ENCODE data around the gene ARL6IP6.
A peak's percentile ranks its signal among the peaks of the same experiment; 100 is the strongest.
"Not testable (repeated sequence)": the region's sequence is repeated elsewhere in the genome, so short reads cannot be mapped to it uniquely, and the experiment has no call there.

Gene ARL6IP6

DNA sequence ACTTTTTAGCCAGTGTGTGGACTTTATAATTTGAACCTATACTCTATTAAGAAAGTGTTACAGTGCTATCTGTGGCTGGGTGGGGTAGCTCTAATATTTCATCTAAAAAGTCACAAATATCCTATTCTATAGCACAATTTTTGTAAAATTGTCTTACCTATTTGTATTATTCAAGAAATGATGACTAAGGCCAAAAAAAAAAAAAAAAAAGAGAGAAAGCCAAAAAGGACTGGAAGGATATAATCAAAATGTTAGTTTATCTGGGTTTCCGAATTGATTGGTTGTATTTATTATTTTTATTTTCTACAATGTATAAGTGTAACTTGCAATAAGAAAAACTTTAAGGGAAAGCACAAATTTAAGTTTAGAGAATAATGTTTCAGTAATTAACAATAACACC is 5.5 kb downstream of the ARL6IP6 start:
- no peak for ATAC-seq

GRCh38 chr2:152729844-152730243 is 11.4 kb downstream of the ARL6IP6 start:
- ATAC-seq = peak; percentile 65 to 68

DNA sequence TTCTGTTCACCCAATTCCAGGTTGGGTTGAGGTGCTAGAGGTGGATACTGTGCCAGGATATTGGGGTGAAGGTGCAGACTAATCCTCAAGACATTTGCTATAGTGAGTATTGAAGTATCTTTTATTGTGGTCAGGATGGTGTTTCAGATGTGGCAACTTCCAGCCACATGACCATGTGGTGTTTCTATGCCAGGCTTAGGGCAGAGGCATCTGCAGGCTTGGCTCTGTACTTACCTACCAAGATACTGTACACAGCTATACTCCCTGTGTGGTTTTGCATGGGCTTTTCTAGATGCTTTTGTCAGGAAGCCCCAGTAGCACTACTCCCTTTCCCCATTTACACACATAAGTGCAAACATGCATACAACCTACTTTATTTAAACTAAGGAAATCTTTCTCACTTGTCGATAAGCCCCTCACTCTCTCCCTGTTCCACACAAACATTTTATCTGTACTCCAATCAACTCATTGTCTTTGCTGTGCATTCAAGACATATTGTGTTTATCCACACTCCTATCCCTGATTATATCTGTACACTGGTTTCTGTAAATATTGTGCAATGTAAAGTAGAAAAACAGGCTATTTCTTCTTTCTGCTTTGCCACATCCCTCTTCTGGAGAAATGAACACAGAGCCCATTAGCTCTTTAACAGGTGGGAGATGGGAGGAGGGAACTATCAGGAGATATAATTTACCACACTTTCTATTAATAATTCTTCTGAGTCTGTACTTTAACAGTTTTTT is 12.3 kb downstream of the ARL6IP6 start:
- peak; percentile 75 to 76 for ATAC-seq

DNA sequence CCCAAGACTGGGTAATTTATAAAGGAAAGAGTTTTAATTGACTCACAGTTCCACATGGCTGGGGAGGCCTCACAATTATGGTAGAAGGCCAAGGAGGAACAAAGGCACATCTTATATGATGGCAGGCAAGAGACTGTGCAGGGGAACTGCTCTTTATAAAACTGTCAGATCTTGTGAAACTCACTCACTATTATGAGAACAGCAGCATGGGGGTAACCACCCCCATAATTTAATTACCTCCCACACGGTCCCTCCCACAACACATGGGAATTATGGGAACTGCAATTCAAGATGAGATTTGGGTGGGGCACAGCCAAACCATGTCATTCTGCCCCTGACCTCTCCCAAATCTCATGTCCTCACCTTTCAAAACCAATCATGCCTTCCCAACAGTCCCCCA is 19.1 kb downstream of the ARL6IP6 start:
- not testable (repeated sequence) for ATAC-seq

DNA sequence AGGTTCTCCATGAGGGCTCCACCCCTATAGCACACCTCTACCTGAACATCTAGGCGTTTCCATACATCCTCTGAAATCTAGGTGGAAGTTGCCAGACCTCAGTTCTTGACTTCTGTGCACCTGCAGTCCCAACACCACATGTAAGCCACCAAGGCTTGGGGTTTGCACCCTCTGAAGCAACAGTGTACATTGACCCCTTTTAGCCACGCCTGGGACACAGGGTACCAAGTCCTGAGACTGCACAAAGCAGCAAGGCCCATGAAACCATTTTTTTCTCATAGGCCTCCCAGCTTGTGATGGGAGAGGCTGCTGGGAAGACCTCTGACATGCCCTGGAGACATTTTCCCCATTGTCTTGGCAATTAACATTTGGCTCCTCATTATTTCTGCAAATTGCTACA is 20.0 kb downstream of the ARL6IP6 start:
- no peak for ATAC-seq

DNA sequence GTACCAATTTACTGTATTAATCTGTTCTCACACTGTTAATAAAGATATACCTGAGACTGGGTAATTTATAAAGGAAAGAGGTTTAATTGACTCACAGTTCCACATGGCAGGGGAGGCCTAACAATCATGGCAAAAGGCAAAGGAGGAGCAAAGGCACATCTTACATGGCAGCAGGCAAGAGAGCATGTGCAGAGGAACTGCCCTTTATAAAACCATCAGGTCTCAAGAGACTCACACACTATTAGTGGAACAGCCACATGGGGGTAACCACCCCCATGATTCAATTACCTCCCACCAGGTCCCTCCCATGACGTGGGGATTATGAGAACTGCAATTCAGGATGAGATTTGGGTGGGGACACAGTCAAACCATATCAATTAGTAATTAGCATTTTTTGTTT is 21.3 kb downstream of the ARL6IP6 start:
- not testable (repeated sequence) for ATAC-seq

DNA sequence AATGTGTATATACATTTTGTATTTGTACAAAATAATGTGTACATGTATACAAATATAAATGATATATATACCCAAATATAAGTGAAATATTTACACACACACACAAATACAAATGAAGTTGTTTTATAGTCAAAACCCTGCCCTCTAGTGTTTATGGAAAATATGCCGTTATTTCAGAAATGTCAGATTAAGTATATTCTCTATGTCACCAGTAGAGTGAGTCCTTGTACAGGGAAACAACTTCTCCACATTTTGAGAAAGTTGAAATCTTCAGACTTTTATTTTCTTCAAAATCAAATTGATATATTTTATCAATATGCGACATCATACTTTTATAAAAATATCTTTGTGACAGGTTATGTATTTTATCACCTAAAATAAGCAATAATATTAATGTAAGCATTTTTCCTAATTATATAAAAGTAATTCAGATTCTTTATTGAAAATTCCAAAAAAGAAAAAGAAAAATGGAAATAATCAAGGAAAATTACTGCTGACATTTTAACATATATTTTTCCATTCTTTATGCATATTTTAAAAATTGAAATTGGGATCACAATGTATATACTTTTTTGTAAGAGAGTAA is 22.4 kb downstream of the ARL6IP6 start:
- ATAC-seq = no peak

DNA sequence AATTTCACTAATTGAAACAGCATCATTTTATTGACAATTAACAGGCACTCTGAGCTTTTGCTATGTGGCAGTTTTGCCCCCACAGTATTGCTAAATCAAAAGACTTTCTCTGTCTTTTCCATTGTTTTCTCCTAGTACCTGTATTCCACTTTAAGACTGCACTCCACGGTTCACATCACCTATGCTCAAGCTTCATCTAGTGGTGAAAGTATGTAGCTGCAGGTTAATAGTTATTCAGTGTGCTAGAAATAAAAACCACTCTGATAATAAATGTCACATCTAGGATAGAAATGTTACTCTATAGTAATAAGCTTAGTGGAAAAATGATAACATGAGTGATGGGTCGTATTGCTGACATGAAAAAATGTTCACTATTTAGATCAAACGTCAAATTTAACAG is 24.6 kb downstream of the ARL6IP6 start:
- ATAC-seq = peak in 1 of 2 donors; percentile 45

DNA sequence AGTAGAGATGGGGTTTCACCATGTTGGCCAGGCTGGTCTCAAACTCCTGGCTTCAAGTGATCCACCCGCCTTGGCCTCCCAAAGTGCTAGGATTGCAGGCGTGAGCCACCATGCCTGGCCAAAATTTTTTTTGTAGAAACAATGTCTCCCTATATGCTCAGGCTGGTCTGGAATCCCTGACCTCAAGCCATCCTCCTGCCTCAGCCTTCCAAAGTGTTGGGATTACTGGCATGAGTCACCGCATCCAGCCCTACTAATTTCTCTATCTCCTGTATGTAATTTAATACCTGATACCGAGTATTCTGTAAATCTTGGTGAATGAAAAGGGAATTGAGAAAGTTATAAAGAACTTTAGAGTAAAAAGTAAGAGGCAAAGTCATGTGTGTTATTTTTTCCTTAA is 29.3 kb downstream of the ARL6IP6 start:
- ATAC-seq = not testable (repeated sequence)

- ATAC-seq = no peak
These were observed 36.6 kb downstream of the ARL6IP6 start for GRCh38 chr2:152755029-152755428.

DNA sequence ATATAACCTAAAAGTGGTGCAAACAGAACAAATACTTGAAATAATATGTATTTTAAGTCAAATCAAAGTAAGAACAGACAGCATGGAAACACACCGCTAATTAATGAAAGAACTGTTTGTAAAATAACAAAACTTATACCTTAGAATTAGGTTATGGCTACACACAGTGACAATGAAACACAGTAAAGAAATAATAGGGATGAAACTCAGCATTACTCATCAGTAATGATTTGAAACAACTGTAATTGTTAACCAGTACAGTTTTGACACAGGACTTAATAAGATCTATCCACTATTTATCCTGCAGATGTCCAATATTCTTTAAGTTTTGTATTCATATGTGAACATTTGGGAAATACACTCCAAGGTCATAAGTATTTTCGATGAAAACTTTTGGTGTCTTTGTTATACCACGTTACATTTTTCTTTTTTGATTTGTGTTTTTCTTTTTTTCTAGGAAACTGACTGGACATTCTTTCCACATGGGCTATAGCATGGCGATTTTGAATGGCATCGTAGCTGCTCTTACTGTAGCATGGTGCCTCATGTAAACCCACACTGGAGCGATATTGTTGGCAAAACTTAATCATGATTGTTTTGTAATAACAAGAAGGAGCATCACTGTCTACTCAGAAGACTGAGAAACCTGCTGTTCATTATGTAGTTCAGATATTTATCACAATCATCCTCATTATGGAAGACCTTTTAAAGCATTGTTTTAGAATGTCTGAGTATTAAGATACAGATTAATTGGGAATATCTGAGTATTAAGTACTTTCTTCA is 41.1 kb downstream of the ARL6IP6 start:
- peak; percentile 17 to 43 for ATAC-seq

DNA sequence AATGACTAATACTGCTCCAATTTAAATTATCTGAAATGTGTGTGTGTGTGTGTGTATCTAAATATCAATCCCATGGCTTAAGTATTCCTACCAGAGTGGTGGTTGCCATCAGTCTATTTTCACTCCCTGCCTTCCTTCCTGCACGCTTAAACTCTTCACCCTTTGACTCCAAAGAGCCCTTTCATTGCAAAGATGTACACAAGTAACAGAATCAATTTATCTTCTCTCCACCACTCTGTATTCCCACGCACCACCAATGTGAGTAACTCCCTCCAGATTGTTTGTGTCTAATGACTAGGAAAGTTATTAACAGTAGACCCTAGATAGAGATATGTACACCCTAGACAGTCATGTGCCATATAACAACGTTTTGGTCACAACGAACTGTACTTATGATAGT is 42.8 kb downstream of the ARL6IP6 start:
- ATAC-seq = no peak

DNA sequence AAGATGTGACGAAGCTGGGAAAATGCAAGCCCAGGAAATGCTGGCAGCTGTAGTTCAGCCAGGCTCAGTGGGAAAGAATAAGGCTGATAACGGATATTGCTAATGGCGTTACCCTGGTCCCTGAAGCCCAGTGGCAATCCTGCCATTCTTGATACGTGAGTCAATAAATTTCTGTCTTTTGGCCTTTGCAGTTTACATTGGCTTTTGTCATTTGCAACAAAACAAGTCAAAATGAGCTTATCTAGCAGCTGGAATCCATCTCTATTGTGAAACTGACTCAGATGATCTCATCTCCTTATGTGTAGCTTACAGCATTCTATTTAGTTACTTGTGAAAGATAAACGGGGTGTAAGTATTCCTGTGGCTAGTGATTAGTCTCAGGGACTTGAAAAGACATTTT is 43.8 kb downstream of the ARL6IP6 start:
- ATAC-seq = no peak

DNA sequence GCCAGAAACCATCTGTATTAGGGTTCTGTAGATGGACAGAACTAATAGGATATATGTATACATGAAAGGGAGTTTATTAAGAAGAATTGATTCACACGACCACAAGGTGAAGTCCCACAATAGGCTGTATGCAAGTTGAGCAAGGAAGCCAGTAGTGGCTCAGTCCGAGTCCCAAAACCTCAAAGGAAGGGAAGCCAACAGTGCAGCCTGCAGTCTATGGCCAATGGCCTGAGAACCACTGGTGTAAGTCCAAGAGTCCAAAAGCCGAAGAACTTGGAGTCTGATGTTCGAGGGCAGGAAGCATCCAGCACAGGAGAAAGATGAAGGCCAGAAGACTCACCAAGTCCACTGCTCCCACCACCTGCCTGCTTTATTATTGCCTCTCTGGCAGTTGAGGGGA is 44.8 kb downstream of the ARL6IP6 start:
- not testable (repeated sequence) for ATAC-seq

DNA sequence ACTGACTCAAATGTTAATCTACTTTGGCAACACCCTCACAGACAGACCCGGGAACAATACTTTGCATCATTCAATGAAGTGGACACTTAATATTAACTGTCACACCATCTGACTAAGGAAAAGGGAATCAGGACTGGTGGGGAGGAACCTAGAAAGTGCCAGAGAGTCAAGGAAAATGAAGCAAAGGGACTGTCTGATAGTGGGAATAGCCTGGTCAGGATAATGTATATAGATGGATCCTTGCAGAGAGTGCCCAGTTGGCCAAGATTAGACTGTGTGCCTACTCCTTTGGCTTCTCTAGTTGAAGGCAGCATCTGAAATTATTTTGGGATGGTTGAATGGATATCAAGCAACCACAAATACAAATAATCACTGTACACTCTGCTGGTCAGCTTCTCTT is 45.2 kb downstream of the ARL6IP6 start:
- no peak for ATAC-seq

- ATAC-seq = no peak
These were observed 48.5 kb downstream of the ARL6IP6 start for GRCh38 chr2:152766928-152767327.

DNA sequence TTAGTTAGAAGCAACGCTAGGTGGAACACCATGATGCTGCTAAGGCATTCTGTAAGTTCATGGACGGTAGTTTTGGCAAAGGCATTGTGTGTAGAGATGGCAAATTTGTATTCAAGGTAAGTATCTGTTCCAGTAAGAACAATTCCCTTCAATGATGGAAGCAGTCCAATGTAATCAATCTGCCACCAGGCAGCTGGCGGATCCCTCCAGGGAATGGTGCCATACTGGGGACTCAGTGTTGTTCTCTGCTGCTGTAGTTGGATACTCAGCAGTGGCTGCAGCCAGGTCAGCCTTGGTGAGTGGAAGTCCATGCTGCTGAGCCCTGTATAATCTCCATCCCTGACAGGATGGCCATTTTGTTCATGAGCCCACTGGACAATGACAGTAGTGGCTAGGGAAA is 62.8 kb downstream of the ARL6IP6 start:
- no peak for ATAC-seq

- ATAC-seq = no peak
These were observed 63.8 kb downstream of the ARL6IP6 start for GRCh38 chr2:152782171-152782570.

DNA sequence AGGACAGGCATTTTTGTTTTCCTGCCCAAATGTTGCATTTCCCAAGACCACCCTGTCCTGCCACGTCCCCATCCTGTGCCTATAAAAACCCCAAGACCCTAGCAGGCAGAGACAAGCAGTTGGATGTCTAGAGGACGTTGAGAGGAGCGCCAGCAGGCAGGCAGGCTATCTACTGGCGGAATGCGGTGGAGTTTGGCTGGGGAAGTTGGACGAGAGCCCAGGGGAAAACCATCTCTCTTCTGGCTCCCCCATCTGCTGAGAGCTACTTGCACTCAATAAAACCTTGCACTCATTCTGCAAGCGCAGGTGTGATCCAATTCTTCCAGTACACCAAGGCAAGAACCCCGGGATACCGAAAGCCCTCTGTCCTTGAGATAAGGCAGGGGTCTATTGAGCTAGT is 72.5 kb downstream of the ARL6IP6 start:
- ATAC-seq = no peak

- no peak for ATAC-seq
These were observed 73.6 kb downstream of the ARL6IP6 start for GRCh38 chr2:152791979-152792378.

- ATAC-seq = no peak
These were observed 74.6 kb downstream of the ARL6IP6 start for GRCh38 chr2:152792974-152793373.

GRCh38 chr2:152796941-152797340 is 78.5 kb downstream of the ARL6IP6 start:
- ATAC-seq = no peak

DNA sequence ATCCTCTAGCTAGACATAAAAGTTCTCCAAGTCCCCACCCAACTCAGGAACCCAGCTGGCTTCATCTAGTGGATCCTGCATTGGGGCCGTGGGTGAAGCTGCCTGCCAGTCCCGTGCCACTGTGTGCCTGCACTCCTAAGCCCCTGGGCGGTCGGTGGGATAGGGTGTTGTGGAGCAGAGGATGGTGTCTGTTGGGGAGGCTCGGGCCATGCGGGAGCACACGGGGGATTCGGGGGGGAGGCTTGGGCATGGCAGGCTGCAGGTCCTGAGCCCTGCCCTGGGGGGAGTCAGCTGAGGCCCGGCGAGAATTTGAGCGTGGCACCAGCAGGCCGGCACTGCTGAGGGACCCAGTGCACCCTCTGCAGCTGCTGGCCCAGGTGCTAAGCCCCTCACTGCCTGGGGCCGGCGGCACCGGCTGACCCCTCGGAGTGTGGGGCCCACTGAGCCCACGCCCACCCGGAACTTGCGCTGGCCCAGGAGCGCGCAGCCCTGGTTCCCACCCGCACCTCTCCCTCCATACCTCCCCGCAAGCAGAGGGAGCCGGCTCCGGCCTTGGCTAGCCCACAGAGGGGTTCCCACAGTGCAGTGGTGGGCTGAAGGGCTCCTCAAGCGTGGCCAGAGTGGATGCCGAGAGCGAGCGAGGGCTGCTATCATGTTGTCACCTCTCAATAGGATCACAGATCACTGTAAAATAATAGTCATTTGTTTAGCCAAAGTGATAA is 86.4 kb downstream of the ARL6IP6 start:
- ATAC-seq = no peak
